ENCODE results near the gene ZSWIM9. TPM values are rescaled to one million over a fixed set of nuclear protein-coding genes. Genes with fewer than 3 reads are reported as not detected.
A peak's percentile ranks its signal among the peaks of the same experiment; 100 is the strongest.

ZSWIM9 gene
- total RNA-seq, 1 donor from 2014 or later, result 11.8 TPM

- Mint-ChIP-seq H3K27ac (peak overlapping the region; percentile 73), H3K36me3 (ENCODE audit: insufficient read depth) (peaks cover 8% of the 10 kb centered on the region), H3K27me3 (no peaks in the 10 kb centered on the region), H3K4me3 (ENCODE audit: low read depth) (no peak overlapping the region), H3K9me3 (ENCODE audit: low read depth) (no peaks in the 10 kb centered on the region), H3K4me1 (ENCODE audit: low read depth) (no peaks in the 10 kb centered on the region)
- no peak for TF ChIP-seq CTCF (IDR thresholded peaks at IDR 0.05; ENCODE audit: unreplicated experiment)
- DNase-seq (ENCODE audit: low spot score, unreplicated experiment), result no peak
These were observed 16.5 kb upstream of the ZSWIM9 start for GRCh38 chr19:48154003-48154402.

GRCh38 chr19:48158210-48158790 is 12.2 kb upstream of the ZSWIM9 start:
- no peak for DNase-seq (ENCODE audit: low spot score, unreplicated experiment)
- Mint-ChIP-seq H3K4me1 (ENCODE audit: low read depth) (no peaks in the 10 kb centered on the region), H3K36me3 (ENCODE audit: insufficient read depth) (peaks cover 9% of the 10 kb centered on the region), H3K9me3 (ENCODE audit: low read depth) (no peaks in the 10 kb centered on the region), H3K27ac (no peak overlapping the region), H3K27me3 (no peaks in the 10 kb centered on the region), H3K4me3 (ENCODE audit: low read depth) (no peak overlapping the region)
- TF ChIP-seq CTCF (IDR thresholded peaks at IDR 0.05; ENCODE audit: unreplicated experiment), result no peak

GRCh38 chr19:48168689-48169088 is 1.8 kb upstream of the ZSWIM9 start:
- H3K4me3 Mint-ChIP-seq (ENCODE audit: low read depth), result peak overlapping the region; percentile 14

GRCh38 chr19:48169578-48169938 is 922 bp upstream of the ZSWIM9 start:
- Mint-ChIP-seq H3K27ac (peak overlapping the region; percentile 98), H3K4me3 (ENCODE audit: low read depth) (peak overlapping the region; percentile 94)

More at GRCh38 chr19:48168689-48169088, 1.8 kb upstream of the ZSWIM9 start:
- peaks cover 12% of the 10 kb centered on the region for H3K4me1 Mint-ChIP-seq (ENCODE audit: low read depth)
- DNase-seq (ENCODE audit: low spot score, unreplicated experiment), result no peak
- peaks cover 7% of the 10 kb centered on the region for H3K36me3 Mint-ChIP-seq (ENCODE audit: insufficient read depth)
- TF ChIP-seq CTCF (IDR thresholded peaks at IDR 0.05; ENCODE audit: unreplicated experiment), result no peak
- no peaks in the 10 kb centered on the region for H3K27me3 Mint-ChIP-seq
- no peak overlapping the region for H3K27ac Mint-ChIP-seq
- H3K9me3 Mint-ChIP-seq (ENCODE audit: low read depth), result no peaks in the 10 kb centered on the region

GRCh38 chr19:48170817-48171347 is 402 bp downstream of the ZSWIM9 start:
- Mint-ChIP-seq H3K9me3 (ENCODE audit: low read depth) (no peaks in the 10 kb centered on the region), H3K36me3 (ENCODE audit: insufficient read depth) (peaks cover 15% of the 10 kb centered on the region), H3K4me3 (ENCODE audit: low read depth) (peak overlapping the region; percentile 94), H3K27ac (peak overlapping the region; percentile 90), H3K4me1 (ENCODE audit: low read depth) (peaks cover 12% of the 10 kb centered on the region), H3K27me3 (no peaks in the 10 kb centered on the region)
- DNase-seq (ENCODE audit: low spot score, unreplicated experiment), result peak; percentile 13
- TF ChIP-seq CTCF (IDR thresholded peaks at IDR 0.05; ENCODE audit: unreplicated experiment), result no peak

More at GRCh38 chr19:48169578-48169938, 922 bp upstream of the ZSWIM9 start:
- Mint-ChIP-seq H3K4me1 (ENCODE audit: low read depth) (peaks cover 12% of the 10 kb centered on the region), H3K36me3 (ENCODE audit: insufficient read depth) (peaks cover 8% of the 10 kb centered on the region), H3K27me3 (no peaks in the 10 kb centered on the region), H3K9me3 (ENCODE audit: low read depth) (no peaks in the 10 kb centered on the region)
- TF ChIP-seq CTCF (IDR thresholded peaks at IDR 0.05; ENCODE audit: unreplicated experiment), result peak; percentile 20
- peak; percentile 82 for DNase-seq (ENCODE audit: low spot score, unreplicated experiment)
